ENCODE results near the gene HRH4.

HRH4 gene

GRCh38 chr18:24466771-24467170 is 6.3 kb downstream of the HRH4 start:
- no peak for DNase-seq (ENCODE audit: low spot score)

GRCh38 chr18:24470022-24470618 is 9.7 kb downstream of the HRH4 start:
- DNase-seq (ENCODE audit: low spot score): no peak

- DNase-seq (ENCODE audit: low spot score): no peak
Observed at GRCh38 chr18:24470805-24471204, 10.4 kb downstream of the HRH4 start.

- no peak for DNase-seq (ENCODE audit: low spot score)
Observed at GRCh38 chr18:24472591-24472990, 12.2 kb downstream of the HRH4 start.

GRCh38 chr18:24474406-24474805 is 14.0 kb downstream of the HRH4 start:
- DNase-seq (ENCODE audit: low spot score): no peak

GRCh38 chr18:24475926-24476589 is 15.6 kb downstream of the HRH4 start:
- DNase-seq (ENCODE audit: low spot score): no peak

GRCh38 chr18:24479371-24479770 is 18.9 kb downstream of the HRH4 start:
- no peak for DNase-seq (ENCODE audit: low spot score)

GRCh38 chr18:24482821-24483220 is 22.4 kb downstream of the HRH4 start:
- DNase-seq (ENCODE audit: low spot score): no peak

- DNase-seq (ENCODE audit: low spot score): no peak
Observed at GRCh38 chr18:24485681-24486080, 25.2 kb downstream of the HRH4 start.

GRCh38 chr18:24486684-24487083 is 26.2 kb downstream of the HRH4 start:
- no peak for DNase-seq (ENCODE audit: low spot score)

GRCh38 chr18:24488824-24489493 is 28.5 kb downstream of the HRH4 start:
- peak; percentile 45 for DNase-seq (ENCODE audit: low spot score)

GRCh38 chr18:24490539-24490938 is 30.1 kb downstream of the HRH4 start:
- no peak for DNase-seq (ENCODE audit: low spot score)

- peak; percentile 47 for DNase-seq (ENCODE audit: low spot score)
Observed at GRCh38 chr18:24491927-24492834, 31.7 kb downstream of the HRH4 start.

- DNase-seq (ENCODE audit: low spot score): no peak
Observed at GRCh38 chr18:24494586-24494985, 34.1 kb downstream of the HRH4 start.

GRCh38 chr18:24497031-24497754 is 36.8 kb downstream of the HRH4 start:
- DNase-seq (ENCODE audit: low spot score): no peak

GRCh38 chr18:24499814-24500213 is 39.4 kb downstream of the HRH4 start:
- DNase-seq (ENCODE audit: low spot score): no peak

- DNase-seq (ENCODE audit: low spot score): no peak
Observed at GRCh38 chr18:24500217-24500616, 39.8 kb downstream of the HRH4 start.

GRCh38 chr18:24500766-24501165 is 40.3 kb downstream of the HRH4 start:
- no peak for DNase-seq (ENCODE audit: low spot score)

GRCh38 chr18:24502667-24503523 is 42.5 kb downstream of the HRH4 start:
- DNase-seq (ENCODE audit: low spot score): no peak

- DNase-seq (ENCODE audit: low spot score): no peak
Observed at GRCh38 chr18:24504401-24504800, 44.0 kb downstream of the HRH4 start.

- DNase-seq (ENCODE audit: low spot score): no peak
Observed at GRCh38 chr18:24506175-24506574, 45.7 kb downstream of the HRH4 start.

Measured in germinal center (tissue), 1 donor.